ENCODE results near the gene SPRED2. TPM values are rescaled to one million over a fixed set of nuclear protein-coding genes. Genes with fewer than 3 reads are reported as not detected.

The SPRED2 gene
- total RNA-seq, 4 donors from 2014 or later = 15.6 to 63.0 (median 44.8) TPM

GRCh38 chr2:65277791-65278483 lies 154.5 kb downstream of the SPRED2 start:
- Histone ChIP-seq H3K36me3 (no peaks in the 10 kb centered on the region), H3K4me1 (no peaks in the 10 kb centered on the region), H3K27ac (no peak overlapping the region), H3K4me3 (no peak overlapping the region), H3K9me3 (no peaks in the 10 kb centered on the region), H3K27me3 (no peaks in the 10 kb centered on the region)
- intact Hi-C loops (cut with DNase I; ENCODE audit: low total_unique reads) = no loop called here
- DNase-seq = no peak
- TF ChIP-seq POLR2A (IDR thresholded peaks at IDR 0.05) = no peak
- no peak for TF ChIP-seq CTCF (IDR thresholded peaks at IDR 0.05)

GRCh38 chr2:65277118-65277517 lies 155.3 kb downstream of the SPRED2 start:
- H3K9me3 ChIP-seq = no peaks in the 10 kb centered on the region
- H3K27ac ChIP-seq = peak overlapping the region in 1 of 2 donors; percentile 23
- no peaks in the 10 kb centered on the region for H3K4me1 ChIP-seq
- TF ChIP-seq CTCF (IDR thresholded peaks at IDR 0.05) = no peak
- no peak for TF ChIP-seq POLR2A (IDR thresholded peaks at IDR 0.05)
- no peaks in the 10 kb centered on the region for H3K27me3 ChIP-seq
- DNase-seq = no peak
- H3K4me3 ChIP-seq = no peak overlapping the region
- H3K36me3 ChIP-seq = no peaks in the 10 kb centered on the region
- intact Hi-C loops (cut with DNase I; ENCODE audit: low total_unique reads) = no loop called here

GRCh38 chr2:65276609-65277008 lies 155.8 kb downstream of the SPRED2 start:
- DNase-seq = no peak
- intact Hi-C loops (cut with DNase I; ENCODE audit: low total_unique reads) = no loop called here

GRCh38 chr2:65275141-65275915 lies 157.1 kb downstream of the SPRED2 start:
- Histone ChIP-seq H3K4me1 (no peaks in the 10 kb centered on the region), H3K27me3 (no peaks in the 10 kb centered on the region), H3K36me3 (no peaks in the 10 kb centered on the region), H3K9me3 (no peaks in the 10 kb centered on the region), H3K27ac (no peak overlapping the region), H3K4me3 (no peak overlapping the region)
- no peak for DNase-seq
- TF ChIP-seq CTCF (IDR thresholded peaks at IDR 0.05) = no peak
- TF ChIP-seq POLR2A (IDR thresholded peaks at IDR 0.05) = no peak
- intact Hi-C loops (cut with DNase I; ENCODE audit: low total_unique reads) = no loop called here

More at GRCh38 chr2:65276609-65277008, 155.8 kb downstream of the SPRED2 start:
- Histone ChIP-seq H3K36me3 (no peaks in the 10 kb centered on the region), H3K9me3 (no peaks in the 10 kb centered on the region), H3K4me1 (no peaks in the 10 kb centered on the region), H3K4me3 (no peak overlapping the region), H3K27me3 (no peaks in the 10 kb centered on the region), H3K27ac (peak overlapping the region; percentile 23 to 28)
- TF ChIP-seq POLR2A (IDR thresholded peaks at IDR 0.05) (no peak), CTCF (IDR thresholded peaks at IDR 0.05) (no peak)

- intact Hi-C loops (cut with DNase I; ENCODE audit: low total_unique reads) = no loop called here
Observed at GRCh38 chr2:65273344-65273743, 159.1 kb downstream of the SPRED2 start.

More at GRCh38 chr2:65273344-65273743, 159.1 kb downstream of the SPRED2 start:
- no peak overlapping the region for H3K4me3 ChIP-seq
- no peaks in the 10 kb centered on the region for H3K36me3 ChIP-seq
- no peaks in the 10 kb centered on the region for H3K4me1 ChIP-seq
- DNase-seq = no peak
- no peaks in the 10 kb centered on the region for H3K27me3 ChIP-seq
- no peaks in the 10 kb centered on the region for H3K9me3 ChIP-seq
- TF ChIP-seq POLR2A (IDR thresholded peaks at IDR 0.05) = no peak
- TF ChIP-seq CTCF (IDR thresholded peaks at IDR 0.05) = no peak
- H3K27ac ChIP-seq = no peak overlapping the region

Measured in uterus (tissue), 4 donors.